Measurements from ENCODE around the gene PLA2G2F.

The PLA2G2F gene

DNA sequence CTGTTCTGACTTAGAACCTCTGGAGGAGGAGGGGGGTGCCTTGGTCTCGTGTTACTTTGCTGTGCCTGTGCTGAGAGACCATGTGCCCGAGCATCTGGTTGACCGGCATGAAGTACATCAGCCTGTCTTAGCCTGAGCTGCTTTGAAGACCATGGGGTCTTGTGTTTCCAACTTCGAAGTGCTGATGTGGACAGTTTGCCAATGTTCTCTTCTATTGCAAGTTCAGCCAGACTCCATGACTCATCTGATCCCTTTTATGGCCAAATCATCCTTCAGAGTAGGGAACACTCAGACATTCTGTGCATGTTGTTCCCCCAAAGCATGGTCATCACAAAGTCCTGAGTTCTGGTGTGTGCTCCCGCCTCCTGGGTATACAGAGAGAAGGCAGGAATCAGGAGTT lies 53.2 kb downstream of the PLA2G2F start:
- DNase-seq, result no peak

DNA sequence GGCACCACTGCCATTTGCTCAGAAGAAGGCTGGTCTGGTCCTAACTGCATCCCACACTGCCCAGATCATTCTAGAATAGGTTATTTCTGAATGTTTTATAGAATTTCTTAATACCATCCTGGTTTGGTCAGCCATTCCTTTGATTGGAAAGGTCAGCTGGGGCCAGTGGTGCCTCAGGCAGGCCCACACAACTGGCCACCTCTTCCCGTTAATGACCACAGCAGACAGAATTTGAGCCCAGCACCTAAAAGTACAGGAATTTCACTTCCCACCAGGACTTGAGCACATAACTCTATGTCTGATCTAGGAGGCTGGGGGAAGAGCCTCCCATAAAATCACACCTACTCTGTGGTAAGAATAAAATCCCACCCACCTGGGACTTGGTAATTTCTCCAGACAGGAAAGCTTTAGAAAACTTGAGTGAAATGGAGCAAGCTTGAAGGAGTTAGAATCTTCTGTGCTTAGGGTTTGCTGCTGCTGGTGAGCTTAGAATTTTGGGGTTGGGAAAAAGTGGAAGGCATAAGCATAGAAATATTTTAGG lies 53.8 kb downstream of the PLA2G2F start:
- no peak for DNase-seq

DNA sequence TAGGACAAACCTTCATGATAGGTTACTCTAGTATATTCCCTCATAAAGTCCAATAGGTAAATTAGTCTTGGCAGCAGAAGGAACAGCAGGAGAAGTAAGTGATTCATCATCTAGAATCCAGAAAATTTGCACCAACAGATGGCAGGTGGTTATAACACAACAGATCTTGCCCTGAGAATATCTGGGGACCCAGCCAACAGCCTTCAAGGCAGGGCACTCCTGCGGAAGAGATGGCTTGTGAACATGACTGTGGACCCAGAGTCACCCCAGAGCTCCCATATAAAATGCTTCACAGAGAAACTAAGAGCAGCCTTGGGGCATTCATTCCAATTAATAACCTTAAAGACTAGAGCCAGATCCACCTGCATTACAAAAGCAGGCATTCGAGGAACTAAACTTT lies 55.1 kb downstream of the PLA2G2F start:
- no peak for DNase-seq

DNA sequence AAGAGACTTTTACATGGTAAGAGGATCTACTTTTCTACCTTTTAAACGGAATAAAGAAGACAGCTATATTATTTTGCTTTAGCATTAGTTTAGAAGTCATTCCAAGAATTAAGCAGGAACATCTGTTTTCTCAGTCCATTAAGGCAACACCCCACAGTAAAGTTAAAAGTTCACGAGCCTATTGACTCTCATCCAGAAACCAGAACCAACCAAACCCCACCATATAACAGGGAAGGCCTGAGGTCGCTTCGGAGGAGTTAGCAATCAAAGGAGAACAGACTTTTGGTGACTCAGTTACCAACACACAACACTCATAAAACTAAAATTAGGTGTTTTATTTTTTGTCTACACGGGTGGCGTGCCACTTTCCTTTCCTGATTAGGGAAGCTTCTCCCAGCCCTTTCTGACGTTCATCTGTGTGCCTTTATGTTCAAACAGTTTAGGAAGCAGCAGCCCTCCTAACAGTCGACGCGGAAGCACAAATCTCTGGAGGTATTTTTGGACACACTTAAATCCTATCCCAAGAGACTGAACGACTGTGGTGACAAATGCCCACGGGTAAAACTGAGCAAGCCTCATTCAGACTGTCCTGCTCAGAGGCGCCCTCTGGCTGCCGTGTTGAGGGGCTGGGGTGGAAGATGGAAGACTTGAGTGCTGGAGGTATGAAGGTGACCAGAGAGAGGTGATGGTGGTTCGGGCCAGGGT lies 55.8 kb downstream of the PLA2G2F start:
- DNase-seq, result peak; percentile 79

DNA sequence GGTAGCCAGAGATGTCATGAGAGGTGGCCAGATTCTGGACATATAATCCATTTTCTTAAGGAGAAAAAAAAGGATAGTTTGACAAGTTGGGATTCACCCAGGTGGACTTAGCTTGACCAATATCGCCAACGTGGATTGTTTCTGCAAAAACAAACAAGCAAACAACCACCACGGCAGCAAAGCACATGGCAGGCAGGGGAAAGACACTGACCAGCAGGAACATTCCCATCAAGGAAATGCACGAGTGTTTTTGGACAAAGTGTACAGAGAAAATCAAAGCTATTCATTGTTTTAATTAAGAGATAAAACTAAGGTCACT lies 56.3 kb downstream of the PLA2G2F start:
- no peak for DNase-seq

DNA sequence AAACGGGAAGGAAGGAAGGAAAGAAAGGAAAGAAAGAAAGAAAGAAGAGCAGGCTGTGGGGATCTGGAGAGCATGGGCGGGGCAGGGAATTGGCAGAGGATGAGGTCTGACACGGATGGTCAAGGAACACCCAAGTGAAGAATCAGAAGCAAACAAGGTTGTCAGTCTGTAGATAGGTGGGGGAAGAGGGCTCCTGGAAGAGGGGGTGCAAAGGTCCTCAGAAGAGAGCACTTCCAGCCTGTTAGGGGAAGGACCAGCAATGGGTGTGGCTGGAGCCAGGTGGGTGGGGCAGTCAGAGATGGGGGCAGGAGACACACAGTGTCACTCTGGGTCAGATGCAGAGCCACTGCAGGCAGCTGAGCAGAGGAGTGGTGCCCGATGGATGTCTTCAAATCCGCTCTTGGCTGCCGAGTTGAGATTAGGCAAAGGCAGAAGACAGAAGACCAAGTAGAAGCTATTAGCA lies 58.2 kb downstream of the PLA2G2F start:
- DNase-seq, result peak; percentile 58

DNA sequence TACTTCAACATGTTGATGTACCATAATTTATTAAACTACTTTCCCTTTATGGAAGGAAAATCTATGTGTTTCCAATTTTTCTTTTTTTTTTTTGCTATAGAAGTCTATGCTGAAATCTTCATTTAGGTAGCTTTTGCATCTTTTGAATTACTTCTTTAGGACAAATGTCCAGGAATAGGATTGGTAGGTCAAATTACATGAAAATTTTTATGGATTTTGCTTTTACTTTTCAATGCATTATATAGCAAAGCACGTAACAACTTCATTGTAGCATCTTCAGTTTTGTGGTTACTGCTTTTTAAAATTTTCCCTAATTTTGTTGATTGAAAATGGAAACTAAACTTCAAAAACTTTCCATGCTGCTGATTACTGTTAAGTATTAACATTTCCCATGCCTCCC lies 59.2 kb downstream of the PLA2G2F start:
- no peak for DNase-seq

DNA sequence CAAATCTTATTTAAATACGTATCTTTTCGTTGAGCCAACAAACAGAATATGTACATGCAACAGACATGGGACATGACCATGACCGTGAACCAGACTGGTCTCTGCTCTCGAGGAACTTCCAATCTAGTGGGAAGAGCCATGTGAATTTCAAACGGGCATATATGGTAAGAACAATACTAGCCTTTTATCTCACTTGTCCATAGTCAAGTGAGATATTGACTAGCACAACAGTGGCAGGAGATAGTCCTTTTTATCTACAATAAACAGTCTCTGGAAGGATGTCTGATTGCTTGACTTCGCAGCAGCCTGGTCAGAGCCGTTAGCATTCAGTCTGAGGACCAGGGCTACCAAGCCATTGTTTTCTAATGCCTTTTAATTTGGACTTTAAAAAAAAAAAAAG lies 59.8 kb downstream of the PLA2G2F start:
- peak; percentile 76 for DNase-seq

DNA sequence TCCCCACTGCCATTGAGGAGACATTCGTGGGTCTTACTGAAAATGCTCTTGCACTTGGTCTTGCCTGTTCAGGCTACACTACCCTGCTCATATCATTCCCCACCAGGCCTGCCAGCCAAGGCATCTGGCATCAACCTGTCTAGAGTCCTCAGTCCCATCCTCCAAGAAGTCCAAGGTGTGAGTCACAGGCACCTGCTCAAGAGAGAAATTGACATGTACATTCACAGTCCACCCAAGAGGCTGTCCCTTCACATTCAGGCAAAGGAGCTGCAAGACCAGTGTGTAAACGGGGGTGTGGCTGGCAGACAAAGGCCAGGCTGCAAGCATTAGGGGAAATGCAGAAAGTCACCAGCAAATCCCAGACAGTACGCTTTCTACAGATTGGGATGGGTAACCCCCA lies 60.3 kb downstream of the PLA2G2F start:
- peak; percentile 54 for DNase-seq

DNA sequence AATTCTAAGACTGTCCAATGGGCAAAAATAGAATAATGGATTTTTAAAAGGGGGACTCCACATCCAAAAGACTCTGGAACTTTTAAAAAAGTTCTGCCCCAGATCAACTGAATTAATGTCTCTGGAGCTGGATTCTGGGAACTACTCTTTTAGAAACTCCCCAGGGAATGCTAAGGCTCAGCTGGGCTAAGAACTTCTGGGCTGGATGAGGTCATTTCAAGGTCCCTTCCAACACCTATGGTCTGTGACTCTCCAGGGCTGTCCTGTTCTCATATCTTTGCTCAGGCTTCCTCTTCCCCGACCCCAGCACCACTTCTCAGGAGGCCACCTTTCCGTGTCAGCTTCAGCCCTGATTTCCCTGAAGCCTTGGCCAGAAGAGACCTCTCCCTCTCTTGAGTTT lies 60.7 kb downstream of the PLA2G2F start:
- DNase-seq, result no peak
